ENCODE measurements around the gene KIAA0586.

The KIAA0586 gene

GRCh38 chr14:58537004-58537403 is 109.5 kb downstream of the KIAA0586 start:
- H3K4me1 ChIP-seq (ENCODE audit: insufficient read depth, poor library complexity, severe bottlenecking) = no peaks in the 10 kb centered on the region
- no peak for TF ChIP-seq CTCF (IDR thresholded peaks at IDR 0.05; ENCODE audit: poor library complexity, severe bottlenecking)
- H3K36me3 ChIP-seq (ENCODE audit: low read depth) = no peaks in the 10 kb centered on the region
- no peak overlapping the region for H3K4me3 ChIP-seq (ENCODE audit: severe bottlenecking)
- ATAC-seq (ENCODE audit: low read depth) (no peak), DNase-seq (ENCODE audit: low spot score) (no peak)
- no peaks in the 10 kb centered on the region for H3K9me3 ChIP-seq (ENCODE audit: severe bottlenecking)
- H3K27me3 ChIP-seq (ENCODE audit: insufficient read depth, poor library complexity, severe bottlenecking) = no peaks in the 10 kb centered on the region
- H3K27ac ChIP-seq (ENCODE audit: poor library complexity, severe bottlenecking) = no peak overlapping the region

- no peaks in the 10 kb centered on the region for H3K9me3 ChIP-seq (ENCODE audit: severe bottlenecking)
- no peak overlapping the region for H3K27ac ChIP-seq (ENCODE audit: poor library complexity, severe bottlenecking)
- no peak for DNase-seq (ENCODE audit: low spot score)
- no peak overlapping the region for H3K4me3 ChIP-seq (ENCODE audit: severe bottlenecking)
- H3K27me3 ChIP-seq (ENCODE audit: insufficient read depth, poor library complexity, severe bottlenecking) = no peaks in the 10 kb centered on the region
- no peak for ATAC-seq (ENCODE audit: low read depth)
- no peak for TF ChIP-seq CTCF (IDR thresholded peaks at IDR 0.05; ENCODE audit: poor library complexity, severe bottlenecking)
- H3K36me3 ChIP-seq (ENCODE audit: low read depth) = no peaks in the 10 kb centered on the region
- no peaks in the 10 kb centered on the region for H3K4me1 ChIP-seq (ENCODE audit: insufficient read depth, poor library complexity, severe bottlenecking)
Measured at GRCh38 chr14:58540749-58541632, 113.5 kb downstream of the KIAA0586 start.

- Histone ChIP-seq H3K27me3 (ENCODE audit: insufficient read depth, poor library complexity, severe bottlenecking) (no peaks in the 10 kb centered on the region), H3K4me3 (ENCODE audit: severe bottlenecking) (no peak overlapping the region), H3K27ac (ENCODE audit: poor library complexity, severe bottlenecking) (no peak overlapping the region), H3K36me3 (ENCODE audit: low read depth) (0 out of 2 replicates have a peak, but pooled peaks cover 4% of the 10 kb centered on the region), H3K4me1 (ENCODE audit: insufficient read depth, poor library complexity, severe bottlenecking) (no peaks in the 10 kb centered on the region), H3K9me3 (ENCODE audit: severe bottlenecking) (no peaks in the 10 kb centered on the region)
- DNase-seq (ENCODE audit: low spot score) (no peak), ATAC-seq (ENCODE audit: low read depth) (no peak)
- no peak for TF ChIP-seq CTCF (IDR thresholded peaks at IDR 0.05; ENCODE audit: poor library complexity, severe bottlenecking)
Measured at GRCh38 chr14:58541633-58542022, 114.1 kb downstream of the KIAA0586 start.

- no peak for TF ChIP-seq CTCF (IDR thresholded peaks at IDR 0.05; ENCODE audit: poor library complexity, severe bottlenecking)
Measured at GRCh38 chr14:58543253-58543652, 115.7 kb downstream of the KIAA0586 start.

GRCh38 chr14:58547649-58548048 is 120.1 kb downstream of the KIAA0586 start:
- Histone ChIP-seq H3K27ac (ENCODE audit: poor library complexity, severe bottlenecking) (no peak overlapping the region), H3K36me3 (ENCODE audit: low read depth) (0 out of 2 replicates have a peak, but pooled peaks cover 4% of the 10 kb centered on the region), H3K4me3 (ENCODE audit: severe bottlenecking) (no peak overlapping the region), H3K4me1 (ENCODE audit: insufficient read depth, poor library complexity, severe bottlenecking) (no peaks in the 10 kb centered on the region), H3K27me3 (ENCODE audit: insufficient read depth, poor library complexity, severe bottlenecking) (no peaks in the 10 kb centered on the region), H3K9me3 (ENCODE audit: severe bottlenecking) (no peaks in the 10 kb centered on the region)
- no peak for TF ChIP-seq CTCF (IDR thresholded peaks at IDR 0.05; ENCODE audit: poor library complexity, severe bottlenecking)
- DNase-seq (ENCODE audit: low spot score) = no peak
- ATAC-seq (ENCODE audit: low read depth) = no peak

More at GRCh38 chr14:58543253-58543652, 115.7 kb downstream of the KIAA0586 start:
- no peak overlapping the region for H3K27ac ChIP-seq (ENCODE audit: poor library complexity, severe bottlenecking)
- H3K36me3 ChIP-seq (ENCODE audit: low read depth) = 0 out of 2 replicates have a peak, but pooled peaks cover 4% of the 10 kb centered on the region
- H3K4me3 ChIP-seq (ENCODE audit: severe bottlenecking) = no peak overlapping the region
- ATAC-seq (ENCODE audit: low read depth) (no peak), DNase-seq (ENCODE audit: low spot score) (no peak)
- H3K27me3 ChIP-seq (ENCODE audit: insufficient read depth, poor library complexity, severe bottlenecking) = no peaks in the 10 kb centered on the region
- H3K9me3 ChIP-seq (ENCODE audit: severe bottlenecking) = no peaks in the 10 kb centered on the region
- no peaks in the 10 kb centered on the region for H3K4me1 ChIP-seq (ENCODE audit: insufficient read depth, poor library complexity, severe bottlenecking)
